ENCODE results near the gene MCRIP2.

Gene MCRIP2

GRCh38 chr16:672851-673250 is 31.2 kb downstream of the MCRIP2 start:
- TF ChIP-seq ZFX (IDR thresholded peaks at IDR 0.05; ENCODE audit: borderline replicate concordance) = no peak
- no peak for TF ChIP-seq CTCF (IDR thresholded peaks at IDR 0.05)
- H3K27ac ChIP-seq = peak overlapping the region; percentile 82

- H3K27ac ChIP-seq = peak overlapping the region; percentile 82
- TF ChIP-seq ZFX (IDR thresholded peaks at IDR 0.05; ENCODE audit: borderline replicate concordance) (no peak), CTCF (IDR thresholded peaks at IDR 0.05) (no peak)
Measured at GRCh38 chr16:673399-673991, 31.9 kb downstream of the MCRIP2 start.

- peak overlapping the region; percentile 82 for H3K27ac ChIP-seq
- TF ChIP-seq CTCF (IDR thresholded peaks at IDR 0.05) (no peak), ZFX (IDR thresholded peaks at IDR 0.05; ENCODE audit: borderline replicate concordance) (no peak)
Measured at GRCh38 chr16:674214-674881, 32.7 kb downstream of the MCRIP2 start.

GRCh38 chr16:674968-675883 is 33.6 kb downstream of the MCRIP2 start, which contains the start of gene RHBDL1:
TSS of gene RHBDL1 (plus strand) at chr16:675671. CDS start at chr16:675791, 120 bp downstream.
- peak within 1 kb of the TSS; percentile 82 for H3K27ac ChIP-seq
- TF ChIP-seq ZFX (IDR thresholded peaks at IDR 0.05; ENCODE audit: borderline replicate concordance) (no peak), CTCF (IDR thresholded peaks at IDR 0.05) (peak; percentile 14)

- peak overlapping the region; percentile 82 for H3K27ac ChIP-seq
- TF ChIP-seq CTCF (IDR thresholded peaks at IDR 0.05) (no peak), ZFX (IDR thresholded peaks at IDR 0.05; ENCODE audit: borderline replicate concordance) (no peak)
Measured at GRCh38 chr16:675884-676564, 34.4 kb downstream of the MCRIP2 start.

- TF ChIP-seq ZFX (IDR thresholded peaks at IDR 0.05; ENCODE audit: borderline replicate concordance) (no peak), CTCF (IDR thresholded peaks at IDR 0.05) (no peak)
- H3K27ac ChIP-seq = peak overlapping the region; percentile 82
Measured at GRCh38 chr16:676565-676902, 34.9 kb downstream of the MCRIP2 start.

Data from 22Rv1 (cell line).